Activated T-cell treated with anti-CD3 and anti-CD28 coated beads, Interleukin-2, amount 50 U/mL, for 72 hours (primary cell): ENCODE measurements around the gene TPSD1. TPM values are rescaled to one million over a fixed set of nuclear protein-coding genes. Genes with fewer than 3 reads are reported as not detected.

Experiments
- ATAC-seq, 2 donors: fragments of 150-1000 bp; cut with Tn5 transposase; replicated peaks in 1 of 2; 2 replicates each; pipeline ENCODE4 v1.10.0; 2021; ENCODE audit warnings: moderate library complexity in 2 of 2, mild to moderate bottlenecking in 1 of 2
- DNase-seq, 2 donors: peaks; one replicate each; pipeline ENCODE4 v3.0.0; 2021 to 2022; ENCODE audit warnings: mixed read lengths in 1 of 2
- H3K27ac Mint-ChIP-seq: one replicate; pipeline ENCODE4 v1.8.0; 2022; ENCODE audit warnings: mild to moderate bottlenecking, moderate library complexity, mixed read lengths
- H3K27me3 Mint-ChIP-seq: one replicate; pipeline ENCODE4 v1.8.0; 2022; ENCODE audit warnings: low read depth, mixed read lengths
- H3K36me3 Mint-ChIP-seq, 2 donors: one replicate each; pipeline ENCODE4 v1.8.0; 2022; ENCODE audit warnings: mixed read lengths in 2 of 2, mild to moderate bottlenecking in 1 of 2; ENCODE audit not compliant: insufficient read depth in 2 of 2
- H3K4me1 Mint-ChIP-seq: one replicate; pipeline ENCODE4 v1.8.0; 2022; ENCODE audit warnings: low read depth, mixed read lengths
- H3K4me3 Mint-ChIP-seq, 2 donors: one replicate each; pipeline ENCODE4 v1.8.0; 2022; ENCODE audit warnings: mild to moderate bottlenecking in 2 of 2, mixed read lengths in 2 of 2, moderate library complexity in 2 of 2
- H3K9me3 Mint-ChIP-seq, 2 donors: one replicate each; pipeline ENCODE4 v1.8.0; 2022; ENCODE audit warnings: mixed read lengths in 2 of 2
- total RNA-seq, 2 donors: library from RNA; stranded (reverse); gene quantifications; one replicate each; pipeline ENCODE4 v1.2.3, GENCODE V29; 2022

Gene TPSD1
- total RNA-seq, 2 donors from 2014 or later: not detected

GRCh38 chr16:1279081-1279944 is 23.4 kb downstream of the TPSD1 start:
- Mint-ChIP-seq H3K27ac (no peak overlapping the region), H3K9me3 (no peaks in the 10 kb centered on the region), H3K4me1 (no peaks in the 10 kb centered on the region), H3K36me3 (no peaks in the 10 kb centered on the region), H3K4me3 (no peak overlapping the region), H3K27me3 (peaks cover 6% of the 10 kb centered on the region)
- no peak for DNase-seq
- ATAC-seq: no peak

- Mint-ChIP-seq H3K4me3 (no peak overlapping the region), H3K36me3 (no peaks in the 10 kb centered on the region), H3K4me1 (no peaks in the 10 kb centered on the region), H3K9me3 (no peaks in the 10 kb centered on the region), H3K27ac (no peak overlapping the region), H3K27me3 (peaks cover 6% of the 10 kb centered on the region)
- ATAC-seq (no peak), DNase-seq (no peak)
These were observed 24.2 kb downstream of the TPSD1 start for GRCh38 chr16:1279945-1280589.

- no peak for ATAC-seq
- Mint-ChIP-seq H3K4me1 (no peaks in the 10 kb centered on the region), H3K27ac (no peak overlapping the region), H3K4me3 (no peak overlapping the region), H3K36me3 (no peaks in the 10 kb centered on the region), H3K9me3 (no peaks in the 10 kb centered on the region), H3K27me3 (peaks cover 6% of the 10 kb centered on the region)
- DNase-seq: no peak
These were observed 24.9 kb downstream of the TPSD1 start for GRCh38 chr16:1280783-1281182.

GRCh38 chr16:1281517-1281916 is 25.6 kb downstream of the TPSD1 start:
- Mint-ChIP-seq H3K9me3 (no peaks in the 10 kb centered on the region), H3K36me3 (no peaks in the 10 kb centered on the region), H3K4me1 (no peaks in the 10 kb centered on the region), H3K27ac (no peak overlapping the region), H3K4me3 (no peak overlapping the region), H3K27me3 (peaks cover 6% of the 10 kb centered on the region)
- ATAC-seq (no peak), DNase-seq (no peak)

GRCh38 chr16:1282324-1282973 is 26.6 kb downstream of the TPSD1 start:
- Mint-ChIP-seq H3K4me1 (no peaks in the 10 kb centered on the region), H3K36me3 (no peaks in the 10 kb centered on the region), H3K9me3 (no peaks in the 10 kb centered on the region), H3K27me3 (peaks cover 4% of the 10 kb centered on the region), H3K27ac (no peak overlapping the region), H3K4me3 (no peak overlapping the region)
- ATAC-seq (no peak), DNase-seq (no peak)

- ATAC-seq (no peak), DNase-seq (no peak)
- H3K4me3 Mint-ChIP-seq: no peak overlapping the region
- no peaks in the 10 kb centered on the region for H3K4me1 Mint-ChIP-seq
- H3K27me3 Mint-ChIP-seq: peaks cover 8% of the 10 kb centered on the region
- H3K36me3 Mint-ChIP-seq: no peaks in the 10 kb centered on the region
- no peak overlapping the region for H3K27ac Mint-ChIP-seq
- no peaks in the 10 kb centered on the region for H3K9me3 Mint-ChIP-seq
These were observed 27.4 kb downstream of the TPSD1 start for GRCh38 chr16:1283296-1283695.

GRCh38 chr16:1283996-1284616 is 28.2 kb downstream of the TPSD1 start:
- Mint-ChIP-seq H3K27ac (no peak overlapping the region), H3K4me3 (no peak overlapping the region), H3K36me3 (no peaks in the 10 kb centered on the region), H3K27me3 (peaks cover 8% of the 10 kb centered on the region), H3K9me3 (no peaks in the 10 kb centered on the region), H3K4me1 (no peaks in the 10 kb centered on the region)
- no peak for ATAC-seq
- no peak for DNase-seq

- peaks cover 21% of the 10 kb centered on the region for H3K27me3 Mint-ChIP-seq
- no peaks in the 10 kb centered on the region for H3K9me3 Mint-ChIP-seq
- ATAC-seq (no peak), DNase-seq (no peak)
- no peak overlapping the region for H3K27ac Mint-ChIP-seq
- H3K4me1 Mint-ChIP-seq: no peaks in the 10 kb centered on the region
- no peaks in the 10 kb centered on the region for H3K36me3 Mint-ChIP-seq
- no peak overlapping the region for H3K4me3 Mint-ChIP-seq
These were observed 30.0 kb downstream of the TPSD1 start for GRCh38 chr16:1285669-1286512.

GRCh38 chr16:1286513-1287094 is 30.7 kb downstream of the TPSD1 start:
- no peak overlapping the region for H3K4me3 Mint-ChIP-seq
- DNase-seq (no peak), ATAC-seq (no peak)
- H3K4me1 Mint-ChIP-seq: no peaks in the 10 kb centered on the region
- H3K27ac Mint-ChIP-seq: no peak overlapping the region
- H3K9me3 Mint-ChIP-seq: no peaks in the 10 kb centered on the region
- H3K27me3 Mint-ChIP-seq: peaks cover 24% of the 10 kb centered on the region
- H3K36me3 Mint-ChIP-seq: no peaks in the 10 kb centered on the region

- no peak overlapping the region for H3K4me3 Mint-ChIP-seq
- H3K4me1 Mint-ChIP-seq: no peaks in the 10 kb centered on the region
- no peak overlapping the region for H3K27ac Mint-ChIP-seq
- peaks cover 30% of the 10 kb centered on the region for H3K27me3 Mint-ChIP-seq
- ATAC-seq (no peak), DNase-seq (no peak)
- no peaks in the 10 kb centered on the region for H3K9me3 Mint-ChIP-seq
- H3K36me3 Mint-ChIP-seq: no peaks in the 10 kb centered on the region
These were observed 32.3 kb downstream of the TPSD1 start for GRCh38 chr16:1287982-1288670.

- Mint-ChIP-seq H3K4me3 (peak overlapping the region in 1 of 2 donors; percentile 29), H3K36me3 (no peaks in the 10 kb centered on the region), H3K27ac (no peak overlapping the region), H3K4me1 (no peaks in the 10 kb centered on the region), H3K27me3 (peaks cover 31% of the 10 kb centered on the region), H3K9me3 (no peaks in the 10 kb centered on the region)
- DNase-seq (peak in 1 of 2 donors; percentile 31), ATAC-seq (peak; percentile 35 to 60)
These were observed 33.1 kb downstream of the TPSD1 start for GRCh38 chr16:1288813-1289476.
